Urothelium cell line (cell line): ENCODE measurements around the gene AHDC1.
"Not testable (repeated sequence)": the region's sequence is repeated elsewhere in the genome, so short reads cannot be mapped to it uniquely, and the experiment has no call there.

Source experiments
- DNase-seq: peaks from one replicate; pipeline ENCODE4 v3.0.0; 2011; ENCODE audit warnings: low spot score, mixed read lengths
- FAIRE-seq: peaks from 2 replicates; lab custom pipeline; 2011; peaks lifted over from hg19 to GRCh38; lab: Jason Lieb, UNC

AHDC1 gene

GRCh38 chr1:27603681-27604578, at the start of gene AHDC1:
TSS of gene AHDC1 (minus strand) at chr1:27604144. CDS start at chr1:27552115, 52,029 bp downstream.
- peak; percentile 93 for FAIRE-seq
- peak; percentile 93 for DNase-seq

- no peak for FAIRE-seq
- DNase-seq = no peak
Observed at GRCh38 chr1:27652111-27652864, 48.3 kb upstream of the AHDC1 start.

DNA sequence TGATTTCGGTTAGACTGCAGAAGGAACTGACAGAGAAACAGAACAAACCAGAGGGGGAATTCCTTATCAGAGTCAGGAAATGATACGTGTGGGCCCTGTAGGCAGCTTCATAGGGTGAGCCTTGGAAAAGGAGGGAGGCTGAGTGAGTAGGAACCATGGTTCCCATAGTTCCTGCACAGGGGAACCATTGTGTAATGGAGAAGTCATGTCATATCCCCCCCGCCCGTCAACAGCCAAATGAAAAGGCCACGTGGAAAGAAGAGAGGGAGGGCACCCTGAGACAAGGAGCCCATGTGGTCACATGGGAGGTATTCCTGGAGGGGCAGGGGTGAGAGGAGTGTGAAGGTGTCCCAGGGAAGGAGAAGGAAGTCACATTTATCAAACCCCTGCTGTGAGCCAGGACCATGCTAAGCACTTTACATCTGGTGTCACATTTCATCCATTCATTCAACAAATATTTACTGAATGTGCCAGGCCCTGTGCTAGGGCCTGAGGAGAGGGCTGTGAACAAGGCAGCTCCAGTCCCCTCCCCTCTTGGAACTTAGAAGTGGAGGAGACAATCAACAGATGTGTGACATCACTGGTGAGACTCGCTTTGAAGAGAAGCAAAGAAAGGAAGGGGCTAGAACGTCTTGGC, 46.7 kb upstream of the AHDC1 start:
- FAIRE-seq (peak; percentile 90), DNase-seq (peak; percentile 67)

DNA sequence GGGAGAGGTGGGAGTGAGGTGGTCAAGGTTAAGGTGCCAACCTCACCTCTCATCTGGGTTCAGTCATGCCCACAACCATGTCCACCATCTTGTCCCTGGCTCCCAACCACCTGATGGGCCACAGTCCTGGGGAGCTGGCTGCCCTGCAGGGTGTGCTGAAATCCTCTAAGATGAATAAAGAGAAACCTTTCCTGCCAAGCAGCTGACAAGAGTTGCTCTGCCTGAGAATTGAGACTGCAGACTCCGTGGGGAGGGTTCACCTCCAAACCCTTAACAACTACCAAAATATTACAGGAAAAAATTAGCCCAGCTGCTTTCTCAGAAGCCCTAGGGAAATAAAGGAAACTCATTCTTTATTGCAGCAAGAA, 46.2 kb upstream of the AHDC1 start:
- FAIRE-seq = peak; percentile 69

DNA sequence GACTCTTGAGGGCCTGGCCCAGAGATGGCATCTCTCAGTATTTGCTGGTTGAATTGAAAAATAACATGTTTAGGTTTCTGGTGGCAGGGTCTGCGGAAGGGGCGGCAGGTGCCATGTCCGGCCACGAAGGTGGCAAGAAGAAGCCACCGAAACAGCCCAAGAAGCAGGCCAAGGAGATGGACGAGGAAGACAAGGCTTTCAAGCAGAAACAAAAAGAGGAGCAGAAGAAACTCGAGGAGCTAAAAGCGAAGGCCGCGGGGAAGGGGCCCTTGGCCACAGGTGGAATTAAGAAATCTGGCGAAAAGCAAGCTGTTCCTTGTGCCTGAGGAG, 45.3 kb upstream of the AHDC1 start:
- FAIRE-seq = no peak
- no peak for DNase-seq

More for the DNA sequence above, 46.2 kb upstream of the AHDC1 start:
- DNase-seq = no peak

DNA sequence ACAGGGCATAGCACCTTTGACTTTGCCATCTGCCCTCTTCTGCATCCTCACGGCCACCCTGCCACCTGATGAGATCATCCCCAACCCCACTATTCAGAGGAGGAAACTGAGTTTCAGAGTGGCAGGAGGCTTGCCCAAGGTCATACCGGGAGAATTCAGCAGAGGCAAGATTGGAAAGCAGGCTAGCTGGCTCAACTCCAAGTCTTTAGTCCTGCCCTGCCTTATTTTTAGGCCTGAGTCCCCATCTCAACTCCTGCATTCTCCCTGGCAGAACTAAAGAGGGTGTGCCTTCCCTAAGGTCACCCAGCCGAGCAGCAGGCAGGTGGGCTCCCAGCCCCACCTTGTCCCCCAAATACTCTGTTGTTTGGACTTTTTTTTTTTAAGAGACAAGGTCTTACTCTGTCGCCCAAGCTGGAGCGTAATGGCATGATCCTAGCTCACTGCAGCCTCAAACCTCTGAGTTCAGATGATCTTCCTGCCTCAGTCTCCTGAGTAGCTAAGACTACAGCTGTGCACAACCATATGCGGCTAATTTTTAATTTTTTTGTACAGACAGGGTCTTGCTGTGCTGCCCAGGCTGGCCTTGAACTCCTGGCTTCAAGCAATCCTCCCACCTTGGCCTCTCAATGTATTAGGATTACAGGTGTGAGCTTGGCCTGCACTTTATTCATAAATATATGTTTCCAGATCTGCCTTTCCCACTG, 44.8 kb upstream of the AHDC1 start:
- DNase-seq (no peak), FAIRE-seq (no peak)

- FAIRE-seq = no peak
- no peak for DNase-seq
Observed at GRCh38 chr1:27647328-27647727, 43.4 kb upstream of the AHDC1 start.

DNA sequence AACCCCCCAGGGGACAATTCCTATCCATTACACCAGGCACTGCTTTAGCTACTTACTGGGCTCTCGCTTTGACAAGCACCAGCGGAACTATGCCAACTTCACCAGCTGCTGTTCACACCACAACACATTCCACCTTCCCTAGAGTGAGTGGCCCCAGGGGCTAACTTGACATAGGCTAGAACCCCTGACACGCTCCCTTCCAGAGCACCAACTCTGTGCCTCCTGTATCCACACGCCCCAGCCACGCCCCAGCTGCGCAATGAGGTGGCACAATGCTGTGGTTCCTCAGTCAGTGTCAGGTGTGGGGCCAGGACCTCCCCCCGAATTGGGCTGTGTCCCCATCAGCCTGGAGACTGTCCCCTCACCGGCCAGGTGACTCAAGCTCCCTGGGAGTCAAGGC, 42.7 kb upstream of the AHDC1 start:
- DNase-seq = no peak
- no peak for FAIRE-seq

DNA sequence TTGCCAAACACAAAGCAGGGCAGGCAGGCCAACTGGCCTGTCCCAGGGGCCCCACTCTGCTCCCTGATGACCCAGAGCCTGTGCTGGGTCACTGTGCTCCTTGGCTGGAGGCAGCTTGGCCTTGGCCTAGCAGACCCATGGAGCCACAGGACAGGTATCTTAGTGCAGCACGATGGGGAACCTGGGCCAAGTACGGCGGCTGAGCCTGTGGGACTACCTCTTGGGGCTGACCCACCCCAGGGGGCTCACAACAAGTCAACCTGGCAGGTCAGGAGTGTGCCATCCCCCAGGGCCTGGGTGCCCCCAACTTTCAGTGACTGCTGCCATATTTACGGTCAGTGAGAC, 41.1 kb upstream of the AHDC1 start:
- FAIRE-seq (no peak), DNase-seq (no peak)

- no peak for DNase-seq
- FAIRE-seq = no peak
Observed at GRCh38 chr1:27644369-27645070, 40.6 kb upstream of the AHDC1 start.

- DNase-seq = peak; percentile 62
- FAIRE-seq = no peak
Observed at GRCh38 chr1:27643600-27644368, 39.8 kb upstream of the AHDC1 start.

GRCh38 chr1:27640514-27640913, 36.6 kb upstream of the AHDC1 start:
- FAIRE-seq, DNase-seq: not testable (repeated sequence)

DNA sequence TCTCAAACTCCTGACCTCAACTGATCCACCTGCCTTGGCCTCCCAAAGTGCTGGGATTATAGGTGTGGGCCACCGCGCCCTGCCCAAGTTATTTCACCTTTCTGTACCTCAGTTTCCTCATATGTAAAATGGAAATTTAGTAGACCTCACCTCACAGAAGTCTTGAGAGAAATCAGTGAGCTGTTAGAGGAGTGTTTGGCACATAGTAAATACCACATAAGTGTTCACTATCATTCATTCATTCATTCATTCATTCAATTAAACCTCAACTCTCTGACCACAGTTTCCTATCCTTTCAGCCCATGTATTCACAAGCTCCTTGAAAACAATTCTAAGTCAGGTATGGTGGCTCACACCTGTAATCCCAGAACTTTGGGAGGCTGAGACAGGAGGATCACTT, 34.9 kb upstream of the AHDC1 start:
- DNase-seq (no peak), FAIRE-seq (no peak)

DNA sequence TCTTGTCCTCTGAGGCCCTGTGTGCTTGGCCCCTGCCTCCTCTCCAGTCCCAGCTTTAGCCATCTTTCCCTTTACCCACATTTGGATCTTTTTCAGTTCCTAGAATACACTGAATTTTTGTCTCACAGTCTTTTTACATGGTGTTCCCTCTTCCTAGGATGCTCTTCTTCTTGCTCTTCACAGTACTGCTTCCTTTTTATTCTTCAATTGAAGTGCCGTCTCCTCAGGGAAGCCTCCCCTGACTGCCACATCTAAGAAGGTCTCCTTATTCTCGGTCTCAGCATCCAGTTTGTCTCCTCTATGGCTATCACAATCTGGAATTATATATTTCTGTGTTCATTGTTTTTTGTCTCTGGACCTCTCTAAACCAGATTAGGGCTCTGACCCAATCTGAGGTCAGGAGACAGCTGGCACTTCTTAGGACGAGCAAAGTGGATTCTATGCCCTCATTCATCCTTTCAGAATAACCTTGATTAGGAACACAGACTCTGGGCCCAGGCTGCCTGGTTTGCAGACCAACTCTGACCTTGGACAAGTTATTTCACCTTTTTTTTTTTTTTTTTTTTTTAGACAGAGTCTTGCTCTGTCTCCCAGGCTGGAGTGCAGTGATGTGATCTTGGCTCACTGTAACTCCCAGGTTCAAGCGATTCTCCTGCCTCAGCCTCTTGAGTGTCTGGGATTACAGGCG, 34.2 kb upstream of the AHDC1 start:
- FAIRE-seq (no peak), DNase-seq (no peak)

- no peak for FAIRE-seq
- no peak for DNase-seq
Observed at GRCh38 chr1:27635396-27636142, 31.6 kb upstream of the AHDC1 start.

GRCh38 chr1:27634985-27635367, 31.0 kb upstream of the AHDC1 start, which contains the start of gene FGR:
TSS of gene FGR (minus strand) at chr1:27635185. CDS start at chr1:27623916, 11,269 bp downstream.
- DNase-seq (no peak), FAIRE-seq (no peak)

- FAIRE-seq (no peak), DNase-seq (no peak)
Observed at GRCh38 chr1:27634177-27634984, 30.4 kb upstream of the AHDC1 start.
